Stimulated activated CD4-positive, alpha-beta T cell treated with anti-CD3 and anti-CD28 coated beads, Interleukin-12 subunit alpha, Interleukin-12 subunit beta, amount 100 ng/mL, for 48 hours (primary cell): ENCODE measurements around the gene LSM10.
A peak's percentile ranks its signal among the peaks of the same experiment; 100 is the strongest.

Experiments
- DNase-seq, 3 donors: peaks; one replicate each; pipeline ENCODE4 v3.0.0-alpha.2; 2020; ENCODE audit warnings: low read depth in 2 of 3, low spot score in 1 of 3

The LSM10 gene

DNA sequence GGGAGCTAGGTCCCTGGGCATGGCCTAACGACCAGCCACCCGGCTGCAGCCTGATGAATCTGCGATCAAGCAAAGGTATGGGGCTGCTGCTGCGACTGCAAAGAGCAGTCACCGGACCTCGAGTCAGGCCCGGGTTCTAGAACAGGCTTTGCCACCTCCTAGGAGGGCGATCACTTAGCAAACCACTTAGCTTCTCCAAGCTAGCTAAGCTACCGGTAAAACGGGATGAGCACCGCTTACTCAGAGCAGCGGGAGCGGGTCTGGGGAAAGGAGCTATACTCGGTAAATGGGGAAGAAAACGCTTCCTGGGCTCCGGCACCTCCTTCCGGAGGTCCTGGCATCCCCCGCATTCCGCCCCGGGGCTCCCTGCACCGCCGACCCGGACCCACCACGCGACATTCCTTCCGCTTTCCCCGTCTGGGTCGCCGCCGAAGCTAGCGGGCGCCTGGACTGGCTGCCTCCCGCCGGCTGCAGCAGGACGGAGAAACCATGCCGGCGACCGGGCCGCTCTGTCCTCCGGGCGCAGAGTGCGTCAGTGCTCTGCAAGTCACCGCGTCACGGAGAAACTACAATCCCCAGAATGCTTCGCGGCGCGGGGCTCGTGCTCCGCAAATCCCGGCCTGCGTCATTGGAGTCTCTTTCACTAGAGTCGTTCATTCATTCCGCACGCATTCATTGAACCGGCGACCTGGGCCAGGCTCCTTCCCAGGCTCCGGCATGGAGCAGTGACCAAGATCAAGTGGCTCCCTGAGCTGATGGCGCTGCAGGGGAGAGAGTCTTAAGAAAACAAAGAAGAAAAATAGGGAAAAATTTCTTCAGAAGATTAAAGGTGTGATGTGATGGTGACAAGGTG lies at the start of gene LSM10:
LSM10 (minus strand) TSS at position 531 of the 853 bp plus-strand sequence. CDS start 3,779 bp downstream, outside the sequence.
- peak; percentile 82 to 89 (median 89) for DNase-seq

DNA sequence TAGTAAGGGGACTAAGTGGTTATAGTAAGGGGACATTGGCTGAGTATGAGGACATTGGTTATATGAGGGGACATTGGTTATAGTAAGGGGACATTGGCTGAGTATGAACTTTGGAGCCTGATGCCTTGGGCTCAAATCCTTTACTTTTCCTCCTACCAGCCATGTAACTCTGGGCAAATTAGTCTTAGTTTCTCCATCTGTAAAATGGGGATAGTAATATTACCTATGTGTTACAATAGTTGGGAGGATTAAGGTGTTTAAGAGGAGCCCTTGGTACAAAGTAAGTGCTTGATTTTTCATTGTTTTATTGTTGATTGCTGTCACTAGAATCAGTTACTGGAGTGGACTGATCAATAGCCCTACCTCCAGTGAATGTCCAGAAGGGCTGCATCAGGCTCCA lies 49.7 kb upstream of the LSM10 start:
- no peak for DNase-seq

DNA sequence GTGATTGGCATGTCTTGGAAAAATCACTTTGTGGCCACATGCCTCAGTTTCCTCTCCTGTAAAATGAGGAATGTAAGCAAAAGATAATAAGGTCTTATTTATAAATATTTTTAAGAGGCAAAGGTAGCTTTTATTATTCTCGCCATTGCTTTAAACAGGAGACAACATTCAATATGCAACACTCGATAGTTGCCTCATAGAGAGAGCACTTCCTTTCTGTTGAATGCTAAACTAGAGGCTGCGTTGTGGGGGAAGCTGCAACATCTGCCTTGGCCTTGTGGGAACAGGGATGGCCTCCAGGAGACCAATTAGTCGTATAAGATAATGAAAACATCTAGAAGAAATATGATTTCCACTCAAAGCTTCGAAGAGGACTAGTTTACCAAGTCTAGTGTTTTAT lies 49.0 kb upstream of the LSM10 start:
- no peak for DNase-seq

DNA sequence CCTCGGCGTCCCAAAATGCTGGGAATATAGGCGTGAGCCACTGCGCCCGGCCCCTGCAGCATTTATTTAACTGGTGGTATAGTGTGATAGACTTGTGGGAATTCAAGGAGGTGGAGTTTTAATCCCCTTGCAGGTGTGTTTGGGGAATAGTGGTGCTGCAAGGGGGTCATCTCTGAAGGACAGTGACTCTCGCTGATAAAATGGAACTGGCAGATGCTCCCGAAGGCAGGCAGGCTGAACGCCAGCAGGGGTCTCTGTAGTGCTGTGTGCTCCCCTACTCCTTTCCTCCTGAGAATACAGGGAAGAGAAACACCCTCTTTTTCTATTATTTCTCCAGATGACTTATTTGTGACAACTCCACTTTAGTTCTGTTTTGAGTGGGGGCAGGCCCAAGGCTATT lies 48.6 kb upstream of the LSM10 start:
- DNase-seq: no peak

DNA sequence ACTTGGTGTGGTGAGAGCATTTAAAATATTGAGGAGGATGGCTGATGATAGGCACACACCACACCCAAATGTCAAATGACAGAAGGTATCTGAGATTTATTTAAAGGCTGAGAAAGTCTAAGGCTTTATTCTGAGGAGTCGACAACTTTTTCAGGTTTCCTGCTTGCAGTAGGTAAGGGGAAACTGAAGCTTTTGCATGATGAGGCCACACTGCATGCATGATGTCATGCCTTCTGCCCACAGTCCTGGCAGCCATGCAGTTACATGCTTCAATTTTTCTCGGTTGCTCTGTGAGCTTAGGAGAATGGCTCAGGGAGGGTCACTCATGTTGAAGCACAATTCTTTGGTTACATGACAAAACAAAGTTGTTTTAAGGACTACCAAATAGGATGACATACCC lies 45.6 kb upstream of the LSM10 start:
- no peak for DNase-seq

DNA sequence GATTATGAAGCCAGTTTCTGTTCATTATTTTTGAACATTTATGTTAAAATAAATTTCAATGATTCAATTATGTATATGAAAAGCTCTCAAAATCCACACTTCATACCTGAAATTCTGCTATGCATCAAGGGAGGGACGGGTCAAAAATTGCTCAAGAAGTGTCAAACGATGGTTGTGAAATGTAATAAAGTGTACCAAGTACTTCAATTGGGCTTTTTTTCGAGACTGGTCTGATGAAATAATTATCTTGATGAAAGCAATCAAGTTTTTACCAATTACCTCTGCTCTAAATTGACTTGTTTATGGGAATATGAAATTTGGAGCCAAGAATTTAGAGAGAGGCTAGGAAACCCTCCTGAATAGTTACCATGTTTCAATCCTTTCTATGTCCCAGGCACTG lies 44.6 kb upstream of the LSM10 start:
- no peak for DNase-seq

DNA sequence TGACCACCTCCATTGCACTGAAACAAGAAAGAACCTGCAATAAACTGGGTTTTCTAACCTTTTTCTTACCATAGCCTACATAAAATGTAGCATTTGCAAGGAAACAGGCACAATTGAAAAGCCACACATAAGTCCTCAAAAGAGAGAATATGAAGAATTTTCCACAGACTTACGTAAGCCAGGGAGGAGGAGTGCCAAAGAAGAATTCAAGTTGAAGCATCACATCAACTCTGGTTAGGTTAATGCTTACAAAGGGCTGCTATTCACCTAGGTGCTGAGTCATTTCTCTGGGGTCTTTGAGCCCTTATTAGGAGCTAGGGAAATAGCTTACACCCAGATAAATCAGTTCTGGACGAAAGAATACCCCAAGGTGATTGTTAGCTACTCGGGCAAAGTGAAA lies 42.9 kb upstream of the LSM10 start:
- no peak for DNase-seq

DNA sequence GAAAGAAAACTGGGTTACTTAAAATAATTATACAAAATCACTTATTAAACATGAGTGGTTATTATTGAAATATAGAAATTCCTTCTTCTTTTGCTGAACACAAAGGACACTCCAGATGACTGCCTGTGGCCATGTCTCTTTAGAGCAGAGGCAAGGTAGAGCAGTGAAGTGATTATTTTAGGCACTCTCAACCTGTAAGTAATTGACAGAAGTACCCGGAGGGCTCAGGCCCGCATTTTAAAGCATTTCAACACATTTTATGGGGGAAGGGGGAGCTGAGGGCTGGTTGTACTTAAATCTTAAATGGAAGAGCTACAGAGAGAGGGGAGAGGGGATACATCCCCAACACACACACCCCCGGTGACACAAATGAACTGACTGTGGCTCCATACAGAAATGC lies 42.3 kb upstream of the LSM10 start:
- no peak for DNase-seq

DNA sequence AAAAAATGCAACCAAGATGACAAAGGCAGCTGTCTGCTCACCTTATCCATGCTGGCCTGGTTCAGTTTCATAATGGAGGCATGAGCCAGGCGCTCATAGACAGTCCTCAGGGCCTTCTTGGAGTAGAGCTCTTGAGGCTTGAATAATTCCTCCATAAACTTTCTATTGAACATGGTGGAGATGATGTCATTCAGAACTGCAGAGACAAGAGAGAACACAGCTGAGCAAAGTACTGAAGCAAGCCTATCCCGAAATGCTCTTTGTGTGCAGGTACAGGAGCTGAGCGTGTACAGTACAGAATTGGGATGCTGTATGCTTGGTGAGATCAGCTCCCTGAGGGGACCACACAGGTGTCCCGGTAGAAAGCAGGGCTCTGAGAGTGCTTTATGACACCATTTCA lies 41.0 kb upstream of the LSM10 start:
- no peak for DNase-seq

DNA sequence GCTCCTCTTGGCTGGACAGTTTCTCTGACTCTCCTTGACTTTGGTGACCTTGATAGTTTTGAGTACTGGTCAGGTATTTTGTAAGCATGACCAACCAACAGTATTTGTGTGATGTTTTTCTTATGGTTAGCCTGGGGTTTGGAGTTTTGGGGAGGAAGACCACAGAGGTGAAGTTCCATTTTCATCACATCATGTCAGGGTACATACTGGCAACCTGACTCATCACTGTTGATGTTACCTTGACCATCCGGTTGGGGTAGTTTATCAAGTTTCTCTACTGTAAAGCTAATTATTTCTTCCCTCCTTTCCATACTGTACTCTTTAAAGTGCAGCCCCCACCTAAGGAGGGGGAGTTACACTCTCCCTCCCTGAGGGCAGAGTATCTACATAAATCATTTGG lies 39.1 kb upstream of the LSM10 start:
- DNase-seq: no peak

DNA sequence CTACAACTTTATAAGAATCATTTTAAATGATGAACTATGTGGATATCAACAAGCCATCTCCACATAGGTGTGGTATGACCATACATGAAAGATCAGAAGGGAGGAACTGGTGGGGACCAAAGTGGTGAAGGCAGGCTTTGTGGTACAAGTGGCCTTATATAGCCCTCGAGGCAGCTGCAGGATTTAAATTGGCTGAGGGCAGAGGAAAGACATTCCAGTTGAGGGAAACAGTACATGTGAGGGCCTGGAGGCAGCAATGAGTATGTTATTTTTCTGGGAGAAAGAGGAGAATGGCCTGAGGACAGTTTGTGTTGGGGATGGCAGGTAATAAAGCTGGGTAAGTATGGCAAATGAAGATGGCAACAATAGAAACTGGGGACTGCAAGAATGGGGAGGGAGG lies 35.4 kb upstream of the LSM10 start:
- no peak for DNase-seq

DNA sequence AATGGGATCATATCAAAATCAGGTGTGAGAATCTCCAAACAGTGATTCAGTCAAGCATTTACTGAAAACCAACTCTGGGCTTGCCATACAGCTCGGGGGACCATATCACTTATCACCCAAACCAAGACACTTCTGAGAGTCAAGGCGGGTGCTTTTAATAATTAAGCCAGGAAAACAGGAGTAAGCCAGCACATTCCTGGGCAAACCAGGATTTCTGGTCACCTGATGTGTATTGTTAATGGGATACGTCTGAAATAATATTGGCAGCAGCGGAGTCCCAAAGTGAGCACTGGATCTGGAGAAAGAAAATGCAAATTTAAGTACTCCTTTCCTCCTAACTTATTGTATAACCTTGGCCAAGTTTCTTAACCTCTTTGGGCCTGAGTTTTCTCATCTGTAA lies 34.9 kb upstream of the LSM10 start:
- DNase-seq: no peak

DNA sequence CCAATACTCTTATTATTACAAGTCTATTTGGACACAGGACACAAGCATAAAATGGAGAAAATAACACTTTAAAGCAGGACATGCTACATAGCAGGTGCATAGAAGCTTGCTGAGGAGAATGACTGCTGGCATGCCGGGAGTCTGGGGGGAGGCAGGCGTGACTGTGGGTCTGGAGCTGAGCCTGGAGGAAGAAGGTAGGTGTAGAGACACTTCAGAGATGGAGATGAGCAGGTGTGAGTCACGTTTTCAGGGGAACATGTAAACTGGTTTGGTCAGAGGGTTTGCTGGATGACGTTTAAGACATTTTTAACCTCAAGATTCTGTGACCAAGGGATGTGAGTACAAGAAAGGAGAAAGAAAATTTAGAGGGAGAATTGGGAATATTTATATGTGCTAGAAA lies 28.1 kb upstream of the LSM10 start:
- no peak for DNase-seq

DNA sequence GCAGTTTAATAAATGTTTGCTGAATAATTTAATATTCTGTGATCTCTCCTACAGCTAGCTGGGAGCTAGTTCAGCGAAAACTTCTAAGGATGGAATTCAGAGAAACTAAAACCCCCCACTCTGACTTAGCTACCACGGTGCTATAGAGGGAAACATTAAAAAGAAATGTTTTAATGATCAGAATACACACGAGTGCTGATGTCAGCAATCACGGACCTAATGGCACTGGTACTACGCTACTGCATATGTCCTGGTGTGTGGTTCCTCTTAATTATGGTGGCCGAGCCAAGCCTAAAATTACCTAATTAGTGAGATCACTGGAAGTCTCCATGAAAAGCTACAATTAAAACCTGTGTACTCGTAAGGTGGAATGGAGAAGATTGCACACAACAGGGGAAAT lies 23.9 kb upstream of the LSM10 start:
- no peak for DNase-seq

DNA sequence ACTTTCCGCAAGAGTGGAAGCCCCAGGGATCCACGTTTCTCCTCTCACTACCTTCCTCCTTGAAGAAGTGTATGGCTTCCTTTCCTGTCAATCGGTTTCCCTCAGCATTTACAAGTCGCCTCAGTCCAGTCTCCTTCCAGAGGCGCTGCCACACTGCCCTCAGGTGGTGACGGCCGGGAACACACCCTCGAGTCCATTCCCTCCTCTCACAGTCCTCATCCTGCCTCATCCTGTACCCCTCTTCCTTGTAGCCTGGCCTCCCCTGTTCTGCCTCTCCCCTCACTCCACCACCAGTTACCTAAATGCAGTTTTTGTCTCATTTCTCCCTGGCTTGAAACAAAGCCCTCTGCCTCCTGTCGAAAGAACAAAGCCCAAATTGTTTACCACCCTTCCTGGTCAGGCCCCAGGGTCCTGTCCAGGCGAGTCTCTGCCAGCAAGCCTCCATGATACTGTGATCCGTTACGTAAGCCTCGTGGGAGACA lies 23.2 kb upstream of the LSM10 start:
- peak; percentile 86 to 97 (median 88) for DNase-seq

DNA sequence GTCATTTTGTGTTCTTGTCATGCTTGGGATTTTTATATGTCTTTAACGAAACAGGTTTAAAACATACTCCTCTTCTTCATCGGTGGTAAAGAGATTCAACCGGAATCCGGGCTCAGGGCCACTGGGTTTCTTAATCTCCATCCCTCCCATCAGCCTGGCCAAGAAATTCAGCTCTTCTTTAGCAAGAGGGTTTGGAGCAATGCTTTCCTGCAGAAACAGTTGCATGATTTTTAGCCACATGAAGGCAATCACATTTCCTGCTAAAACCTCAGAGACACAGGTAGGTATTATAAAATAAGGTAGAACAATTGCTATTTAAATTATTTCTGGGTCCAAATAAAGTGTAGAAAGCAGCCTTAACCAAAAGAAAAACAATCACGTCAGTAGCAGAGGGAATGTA lies 22.7 kb upstream of the LSM10 start:
- DNase-seq: no peak

DNA sequence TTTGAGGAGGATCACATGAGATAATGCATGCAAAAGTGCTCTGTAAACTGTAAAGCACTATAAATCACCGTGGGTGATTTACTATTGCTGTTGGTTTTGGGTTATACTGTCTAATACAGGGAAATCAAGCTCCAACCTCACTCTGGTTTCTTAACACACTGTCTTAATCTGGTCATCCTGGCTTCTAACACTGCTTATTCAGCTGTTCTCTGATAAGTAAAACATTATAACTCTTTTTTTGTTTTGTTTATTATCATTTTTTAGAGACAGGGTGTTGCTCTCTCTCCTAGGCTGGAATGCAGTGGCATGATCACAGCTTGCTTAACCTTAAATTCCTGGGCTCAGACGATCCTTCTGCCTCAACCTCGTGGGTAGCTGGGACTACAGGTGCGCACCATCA lies 21.9 kb upstream of the LSM10 start:
- no peak for DNase-seq

DNA sequence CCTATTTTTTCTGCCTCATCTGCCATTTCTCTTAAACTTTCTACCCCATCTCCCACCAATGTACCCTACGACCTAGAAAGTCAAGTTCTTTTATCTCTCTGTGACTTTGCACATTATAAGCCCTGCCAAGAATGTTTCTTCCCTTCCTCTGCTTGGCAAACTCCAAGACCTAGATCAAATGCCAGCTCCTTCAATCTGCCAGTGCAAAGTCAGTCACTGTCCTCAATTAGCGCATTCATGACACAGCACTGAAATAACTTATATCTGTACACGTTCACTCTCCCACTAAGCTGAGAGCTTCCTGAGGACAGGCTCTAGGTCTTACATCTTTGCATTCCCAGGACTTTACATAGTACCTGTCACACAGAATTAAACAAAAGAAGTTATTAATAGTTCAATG lies 21.4 kb upstream of the LSM10 start:
- DNase-seq: no peak

DNA sequence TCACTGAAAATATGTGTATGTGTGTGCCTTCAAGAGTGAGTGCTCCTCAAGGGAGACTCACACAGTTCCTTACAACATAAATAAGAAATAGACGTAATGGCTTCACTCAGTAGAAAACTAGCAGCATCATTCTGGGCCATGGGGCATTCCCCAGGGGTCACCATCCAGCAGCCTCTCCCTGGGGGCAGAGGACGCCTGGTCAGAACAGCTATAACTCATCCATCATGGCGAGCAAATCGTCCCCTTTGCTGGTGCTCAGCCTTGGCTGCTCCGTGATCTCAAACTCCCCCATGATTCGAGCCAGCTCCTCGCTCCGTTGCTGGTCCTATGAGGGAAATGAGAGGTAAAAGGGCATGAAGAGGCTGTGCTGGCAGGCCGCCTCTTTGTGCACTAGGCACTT lies 20.2 kb upstream of the LSM10 start:
- DNase-seq: no peak

DNA sequence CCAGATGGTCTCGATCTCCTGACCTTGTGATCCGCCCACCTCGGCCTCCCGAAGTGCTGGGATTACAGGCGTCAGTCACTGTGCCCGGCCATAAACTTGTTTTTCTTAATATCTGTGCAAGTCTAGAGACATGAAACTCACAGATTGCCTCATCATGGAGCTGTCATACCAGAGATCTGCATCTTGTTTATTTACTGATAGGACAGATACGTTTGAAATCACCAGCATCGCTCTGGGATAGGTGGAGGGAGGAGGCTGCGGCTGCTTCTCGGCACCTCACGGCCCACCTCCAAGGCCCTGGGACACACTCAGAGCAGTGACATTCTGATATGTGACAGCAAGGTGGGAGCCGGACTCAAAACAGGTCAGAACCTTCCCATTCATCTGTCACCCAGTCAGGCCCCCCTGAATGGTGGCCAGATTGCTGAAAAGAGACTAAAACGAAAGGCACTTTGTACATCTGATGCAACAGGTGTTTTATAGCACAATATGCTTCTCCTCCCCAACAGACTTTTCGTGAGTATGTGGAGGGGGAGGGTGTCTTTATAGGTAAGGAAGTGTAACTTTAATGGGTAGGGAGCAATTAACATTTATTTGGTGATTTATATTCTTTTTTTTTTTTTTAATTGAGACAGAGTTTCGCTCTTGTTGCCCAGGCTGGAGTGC lies 18.1 kb upstream of the LSM10 start:
- no peak for DNase-seq

DNA sequence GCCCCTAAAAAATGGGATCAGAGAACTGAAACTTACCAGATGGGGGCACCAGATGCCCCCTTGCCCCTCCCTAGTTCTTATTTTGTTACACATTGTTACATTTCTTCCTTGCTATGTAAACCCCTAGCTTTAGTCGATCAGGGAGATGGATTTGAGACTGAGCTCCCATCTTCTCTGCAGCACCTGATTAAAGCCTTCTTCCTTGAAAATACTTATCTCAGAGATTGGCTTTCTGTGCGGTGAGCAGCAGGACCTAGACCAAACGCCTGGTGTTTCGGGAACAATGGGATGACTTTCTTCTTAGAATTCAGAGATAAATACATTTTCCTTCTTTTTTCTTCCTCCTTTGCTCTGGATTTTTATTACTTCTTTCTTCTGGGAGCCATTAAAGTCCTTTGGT lies 16.7 kb upstream of the LSM10 start:
- DNase-seq: no peak
